Neural cell (in vitro differentiated cells): ENCODE results near the gene EFCAB6. TPM values are rescaled to one million over a fixed set of nuclear protein-coding genes. Genes with fewer than 3 reads are reported as not detected.

Experiments used
- H2AFZ ChIP-seq: fragments of 200-600, 300-800 bp; sonication (generic), shearing (Covaris generic); 2 replicates; pipeline ENCODE4 v1.6.0; 2014; ENCODE audit warnings: low read depth, mild to moderate bottlenecking, antibody characterized with exemption, low read length, moderate library complexity
- H3F3A ChIP-seq: fragments of 200-600 bp; shearing (Covaris generic); 2 replicates; pipeline ENCODE4 v1.6.1; 2016; ENCODE audit warnings: mild to moderate bottlenecking, moderate library complexity, mixed read lengths, antibody characterized with exemption, low read length; ENCODE audit not compliant: insufficient read depth, poor library complexity, severe bottlenecking
- H3K27ac ChIP-seq: fragments of 200-600, 300-800 bp; sonication (generic), shearing (Covaris generic); 2 replicates; pipeline ENCODE4 v1.5.1; 2014; ENCODE audit warnings: mild to moderate bottlenecking, low read length, moderate library complexity
- H3K27me3 ChIP-seq: fragments of 300-800, 200-600 bp; sonication (generic), shearing (Covaris generic); 2 replicates; pipeline ENCODE4 v1.6.0; 2014; ENCODE audit warnings: mild to moderate bottlenecking, low read depth, low read length, moderate library complexity; ENCODE audit not compliant: insufficient read depth
- H3K36me3 ChIP-seq: fragments of 300-800, 200-600 bp; sonication (generic), shearing (Covaris generic); 2 replicates; pipeline ENCODE4 v1.5.1; 2014; ENCODE audit warnings: mild to moderate bottlenecking, antibody characterized with exemption, low read length, moderate library complexity; ENCODE audit not compliant: insufficient read depth
- H3K4me2 ChIP-seq: fragments of 300-800, 200-600 bp; sonication (generic), shearing (Covaris generic); 2 replicates; pipeline ENCODE4 v1.6.0; 2014; ENCODE audit warnings: mild to moderate bottlenecking, low read length
- H3K4me3 ChIP-seq: fragments of 300-800, 200-600 bp; sonication (generic), shearing (Covaris generic); 2 replicates; pipeline ENCODE4 v1.5.1; 2014; ENCODE audit warnings: mild to moderate bottlenecking, low read length, moderate library complexity
- H3K79me2 ChIP-seq: fragments of 200-600 bp; shearing (Covaris generic); replicated peaks from 2 replicates; pipeline ENCODE4 v1.6.0; 2014; ENCODE audit warnings: mild to moderate bottlenecking, low read length, moderate library complexity; ENCODE audit not compliant: insufficient read depth
- H3K9ac ChIP-seq: fragments of 300-800, 200-600 bp; sonication (generic), shearing (Covaris generic); 2 replicates; pipeline ENCODE4 v1.6.1; 2016; ENCODE audit warnings: mild to moderate bottlenecking, low read length, mixed read lengths
- H3K9me2 ChIP-seq: fragments of 200-600 bp; shearing (Covaris generic); 2 replicates; pipeline ENCODE4 v1.6.1; 2016; ENCODE audit warnings: mild to moderate bottlenecking, low read length, mixed read lengths; ENCODE audit not compliant: insufficient read depth
- H3K9me3 ChIP-seq: fragments of 200-600, 300-800 bp; sonication (generic), shearing (Covaris generic); 2 replicates; pipeline ENCODE4 v1.6.1; 2016; ENCODE audit warnings: mild to moderate bottlenecking, mixed run types, low read length, moderate library complexity, mixed read lengths
- H4K20me1 ChIP-seq: fragments of 200-600 bp; shearing (Covaris generic); 2 replicates; pipeline ENCODE4 v1.6.1; 2016; ENCODE audit warnings: mild to moderate bottlenecking, mixed run types; ENCODE audit not compliant: insufficient read depth
- CTCF ChIP-seq: fragments of 450-650 bp; IDR thresholded peaks from 2 replicates; pipeline ENCODE4 v1.5.1; 2014; ENCODE audit warnings: antibody characterized with exemption, mild to moderate bottlenecking, moderate library complexity; ENCODE audit not compliant: poor library complexity, severe bottlenecking
- EP300 ChIP-seq: fragments of 450-650 bp; conservative IDR thresholded peaks from 2 replicates; pipeline ENCODE4 v1.6.1; 2014; ENCODE audit warnings: antibody characterized with exemption, mild to moderate bottlenecking, moderate library complexity; ENCODE audit not compliant: poor library complexity, severe bottlenecking
- EZH2 ChIP-seq: fragments of 200-600, 300-800 bp; shearing (Covaris generic), sonication (generic); IDR thresholded peaks from 2 replicates; pipeline ENCODE4 v1.6.1; 2014; ENCODE audit warnings: antibody characterized with exemption, low read length, borderline replicate concordance, mild to moderate bottlenecking; ENCODE audit not compliant: insufficient read depth, poor library complexity, severe bottlenecking
- MXI1 ChIP-seq: fragments of 450-650 bp; conservative IDR thresholded peaks from 2 replicates; pipeline ENCODE4 v1.6.1; 2014; ENCODE audit warnings: antibody characterized with exemption, mild to moderate bottlenecking; ENCODE audit not compliant: poor library complexity, severe bottlenecking
- POLR2AphosphoS5 ChIP-seq: IDR thresholded peaks from 2 replicates; pipeline ENCODE4 v1.6.1; 2012
- RAD21 ChIP-seq: fragments of 450-650 bp; conservative IDR thresholded peaks from 2 replicates; pipeline ENCODE4 v1.6.1; 2014; ENCODE audit warnings: antibody characterized with exemption, mild to moderate bottlenecking, moderate library complexity
- SMC3 ChIP-seq: fragments of 450-650 bp; conservative IDR thresholded peaks from 2 replicates; pipeline ENCODE4 v1.6.1; 2014; ENCODE audit warnings: antibody characterized with exemption, mild to moderate bottlenecking, moderate library complexity; ENCODE audit not compliant: poor library complexity
- TAF1 ChIP-seq: IDR thresholded peaks from 2 replicates; pipeline ENCODE4 v1.6.1; 2012; ENCODE audit warnings: low read depth
- polyA plus RNA-seq: library from polyadenylated mRNA; depleted of rRNA; stranded (reverse); fragments of >200 nt; gene quantifications from 2 replicates; pipeline ENCODE4 v1.2.3, GENCODE V29; 2014
- TF ChIP-seq, protein P1 (sequence below): IDR thresholded peaks from 2 replicates; pipeline ENCODE4 v1.6.1; 2012; ENCODE audit warnings: borderline replicate concordance

EFCAB6 gene
- polyA plus RNA-seq, 1 donor from 2014 or later, result 1.4 TPM

- no peaks in the 10 kb centered on the region for H3K79me2 ChIP-seq
- H3K4me2 ChIP-seq, result no peak overlapping the region
- H2AFZ ChIP-seq, result no peak overlapping the region
- H3K36me3 ChIP-seq, result no peaks in the 10 kb centered on the region
- no peak overlapping the region for H3K4me3 ChIP-seq
- H3K27ac ChIP-seq, result no peak overlapping the region
- H4K20me1 ChIP-seq, result no peaks in the 10 kb centered on the region
- no peaks in the 10 kb centered on the region for H3K27me3 ChIP-seq
- no peaks in the 10 kb centered on the region for H3K9me2 ChIP-seq
- H3K9me3 ChIP-seq, result peaks cover 4% of the 10 kb centered on the region
- H3F3A ChIP-seq, result no peaks in the 10 kb centered on the region
- no peak overlapping the region for H3K9ac ChIP-seq
- TF ChIP-seq, protein P1, sequence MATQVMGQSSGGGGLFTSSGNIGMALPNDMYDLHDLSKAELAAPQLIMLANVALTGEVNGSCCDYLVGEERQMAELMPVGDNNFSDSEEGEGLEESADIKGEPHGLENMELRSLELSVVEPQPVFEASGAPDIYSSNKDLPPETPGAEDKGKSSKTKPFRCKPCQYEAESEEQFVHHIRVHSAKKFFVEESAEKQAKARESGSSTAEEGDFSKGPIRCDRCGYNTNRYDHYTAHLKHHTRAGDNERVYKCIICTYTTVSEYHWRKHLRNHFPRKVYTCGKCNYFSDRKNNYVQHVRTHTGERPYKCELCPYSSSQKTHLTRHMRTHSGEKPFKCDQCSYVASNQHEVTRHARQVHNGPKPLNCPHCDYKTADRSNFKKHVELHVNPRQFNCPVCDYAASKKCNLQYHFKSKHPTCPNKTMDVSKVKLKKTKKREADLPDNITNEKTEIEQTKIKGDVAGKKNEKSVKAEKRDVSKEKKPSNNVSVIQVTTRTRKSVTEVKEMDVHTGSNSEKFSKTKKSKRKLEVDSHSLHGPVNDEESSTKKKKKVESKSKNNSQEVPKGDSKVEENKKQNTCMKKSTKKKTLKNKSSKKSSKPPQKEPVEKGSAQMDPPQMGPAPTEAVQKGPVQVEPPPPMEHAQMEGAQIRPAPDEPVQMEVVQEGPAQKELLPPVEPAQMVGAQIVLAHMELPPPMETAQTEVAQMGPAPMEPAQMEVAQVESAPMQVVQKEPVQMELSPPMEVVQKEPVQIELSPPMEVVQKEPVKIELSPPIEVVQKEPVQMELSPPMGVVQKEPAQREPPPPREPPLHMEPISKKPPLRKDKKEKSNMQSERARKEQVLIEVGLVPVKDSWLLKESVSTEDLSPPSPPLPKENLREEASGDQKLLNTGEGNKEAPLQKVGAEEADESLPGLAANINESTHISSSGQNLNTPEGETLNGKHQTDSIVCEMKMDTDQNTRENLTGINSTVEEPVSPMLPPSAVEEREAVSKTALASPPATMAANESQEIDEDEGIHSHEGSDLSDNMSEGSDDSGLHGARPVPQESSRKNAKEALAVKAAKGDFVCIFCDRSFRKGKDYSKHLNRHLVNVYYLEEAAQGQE, result no peak
- TF ChIP-seq POLR2AphosphoS5, result no peak
- no peak for TF ChIP-seq EZH2
- no peak for TF ChIP-seq MXI1
- no peak for TF ChIP-seq SMC3
- no peak for TF ChIP-seq RAD21
- TF ChIP-seq CTCF, result no peak
- no peak for TF ChIP-seq TAF1
- TF ChIP-seq EP300, result no peak
Observed at GRCh38 chr22:43533156-43533530, 279.0 kb downstream of the EFCAB6 start.

- Histone ChIP-seq H3K9me3 (peaks cover 4% of the 10 kb centered on the region), H3K79me2 (no peaks in the 10 kb centered on the region), H3K27me3 (no peaks in the 10 kb centered on the region), H3K27ac (no peak overlapping the region), H3K9ac (no peak overlapping the region), H3K4me2 (no peak overlapping the region), H3K36me3 (no peaks in the 10 kb centered on the region), H4K20me1 (no peaks in the 10 kb centered on the region), H3F3A (no peaks in the 10 kb centered on the region), H2AFZ (no peak overlapping the region), H3K4me3 (no peak overlapping the region), H3K9me2 (no peaks in the 10 kb centered on the region)
- TF ChIP-seq RAD21 (no peak), SMC3 (no peak), TAF1 (no peak)
Observed at GRCh38 chr22:43532301-43533155, 279.6 kb downstream of the EFCAB6 start.
